Glomerular endothelial cell (primary cell): ENCODE measurements around the gene PIK3C2G. TPM values are rescaled to one million over a fixed set of nuclear protein-coding genes. Genes with fewer than 3 reads are reported as not detected.

Experiments used
- DNase-seq: peaks from one replicate; pipeline ENCODE4 v3.0.0-alpha.2; 2011; ENCODE audit warnings: low read depth, low spot score; ENCODE audit errors: extremely low read depth
- total RNA-seq: library from RNA; depleted of rRNA; stranded (reverse); fragments of >200 nt; gene quantifications from 2 replicates; pipeline ENCODE4 v1.2.3, GENCODE V29; 2015

PIK3C2G gene
- total RNA-seq, 1 donor from 2014 or later = not detected

- no peak for DNase-seq
Observed at GRCh38 chr12:18414671-18415070, 153.4 kb downstream of the PIK3C2G start.

GRCh38 chr12:18415227-18415626 lies 153.9 kb downstream of the PIK3C2G start:
- DNase-seq = no peak

- DNase-seq = no peak
Observed at GRCh38 chr12:18416412-18416811, 155.1 kb downstream of the PIK3C2G start.

- DNase-seq = no peak
Observed at GRCh38 chr12:18419311-18419710, 158.0 kb downstream of the PIK3C2G start.

- no peak for DNase-seq
Observed at GRCh38 chr12:18421867-18422266, 160.5 kb downstream of the PIK3C2G start.

GRCh38 chr12:18422871-18423270 lies 161.6 kb downstream of the PIK3C2G start:
- DNase-seq = no peak

- no peak for DNase-seq
Observed at GRCh38 chr12:18424857-18425256, 163.5 kb downstream of the PIK3C2G start.

GRCh38 chr12:18427520-18427919 lies 166.2 kb downstream of the PIK3C2G start:
- no peak for DNase-seq

- no peak for DNase-seq
Observed at GRCh38 chr12:18428416-18428815, 167.1 kb downstream of the PIK3C2G start.

GRCh38 chr12:18429366-18429765 lies 168.0 kb downstream of the PIK3C2G start:
- DNase-seq = no peak

GRCh38 chr12:18430425-18431048 lies 169.2 kb downstream of the PIK3C2G start:
- DNase-seq = peak; percentile 4

- DNase-seq = no peak
Observed at GRCh38 chr12:18431771-18432170, 170.5 kb downstream of the PIK3C2G start.

- DNase-seq = no peak
Observed at GRCh38 chr12:18432206-18432605, 170.9 kb downstream of the PIK3C2G start.

- no peak for DNase-seq
Observed at GRCh38 chr12:18436170-18436569, 174.9 kb downstream of the PIK3C2G start.

GRCh38 chr12:18439541-18439940 lies 178.2 kb downstream of the PIK3C2G start:
- DNase-seq = no peak

GRCh38 chr12:18443768-18444437 lies 182.6 kb downstream of the PIK3C2G start:
- DNase-seq = no peak

GRCh38 chr12:18446061-18446644 lies 184.8 kb downstream of the PIK3C2G start:
- DNase-seq = no peak

GRCh38 chr12:18454330-18454729 lies 193.0 kb downstream of the PIK3C2G start:
- DNase-seq = no peak

GRCh38 chr12:18456344-18456743 lies 195.0 kb downstream of the PIK3C2G start:
- DNase-seq = no peak

- DNase-seq = no peak
Observed at GRCh38 chr12:18457362-18457761, 196.0 kb downstream of the PIK3C2G start.

GRCh38 chr12:18461758-18462157 lies 200.4 kb downstream of the PIK3C2G start:
- DNase-seq = no peak

GRCh38 chr12:18462442-18462841 lies 201.1 kb downstream of the PIK3C2G start:
- no peak for DNase-seq
